ENCODE data around the gene OR10H3. TPM values are rescaled to one million over a fixed set of nuclear protein-coding genes. Genes with fewer than 3 reads are reported as not detected.

OR10H3 gene, protein sequence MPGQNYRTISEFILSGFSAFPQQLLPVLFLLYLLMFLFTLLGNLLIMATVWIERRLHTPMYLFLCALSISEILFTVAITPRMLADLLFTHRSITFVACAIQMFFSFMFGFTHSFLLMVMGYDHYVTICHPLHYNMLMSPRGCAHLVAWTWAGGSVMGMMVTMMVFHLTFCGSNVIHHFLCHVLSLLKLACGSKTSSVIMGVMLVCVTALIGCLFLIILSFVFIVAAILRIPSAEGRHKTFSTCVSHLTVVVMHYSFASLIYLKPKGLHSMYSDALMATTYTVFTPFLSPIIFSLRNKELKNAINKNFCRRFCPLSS
- total RNA-seq, result not detected in 2 replicates

DNA sequence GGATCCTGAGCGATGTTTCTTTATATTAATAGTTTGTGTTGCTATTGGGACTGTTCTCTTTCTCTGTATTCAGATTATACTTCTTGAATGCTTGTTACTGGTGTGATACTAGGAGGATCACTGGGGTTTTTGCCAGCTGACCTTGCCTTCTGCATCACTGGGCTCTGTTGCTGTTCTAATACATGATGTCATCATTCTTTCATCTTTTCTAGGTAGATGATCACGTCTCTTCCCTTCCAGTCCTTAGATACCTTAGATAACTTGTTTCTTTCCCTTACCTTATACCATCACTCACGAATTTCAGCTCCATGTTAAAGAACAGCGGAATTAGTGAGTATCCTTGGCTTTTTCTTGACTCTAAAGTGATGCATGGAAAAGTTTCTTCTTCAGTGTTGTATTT, at the start of gene OR10H3:
Gene OR10H3, plus strand, starts transcription at position 264 of the 400 bp plus-strand sequence. CDS start 3,408 bp downstream, outside the sequence.

DNA sequence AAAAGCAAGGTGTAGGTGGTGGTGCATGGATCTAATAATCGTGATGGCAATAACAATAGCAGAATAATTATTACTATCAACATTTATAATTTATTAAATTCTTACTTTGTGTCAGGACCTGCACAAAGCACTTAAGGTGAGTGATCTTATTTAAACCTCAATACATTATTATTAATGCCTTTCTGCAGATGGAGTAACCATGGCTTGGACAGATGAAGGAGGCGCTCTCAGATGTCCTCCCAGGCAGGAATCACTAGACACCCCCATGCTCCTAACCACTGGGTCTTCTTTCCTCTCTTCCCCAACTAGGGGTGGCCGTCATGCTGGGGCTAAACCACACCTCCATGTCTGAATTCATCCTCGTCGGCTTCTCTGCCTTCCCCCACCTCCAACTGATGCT, 10.1 kb upstream of the OR10H3 start, which contains the start of gene OR10H2:
Gene OR10H2, plus strand, starts transcription at position 301 of the 400 bp plus-strand sequence. Its CDS starts 20 bp downstream, at position 321.

DNA sequence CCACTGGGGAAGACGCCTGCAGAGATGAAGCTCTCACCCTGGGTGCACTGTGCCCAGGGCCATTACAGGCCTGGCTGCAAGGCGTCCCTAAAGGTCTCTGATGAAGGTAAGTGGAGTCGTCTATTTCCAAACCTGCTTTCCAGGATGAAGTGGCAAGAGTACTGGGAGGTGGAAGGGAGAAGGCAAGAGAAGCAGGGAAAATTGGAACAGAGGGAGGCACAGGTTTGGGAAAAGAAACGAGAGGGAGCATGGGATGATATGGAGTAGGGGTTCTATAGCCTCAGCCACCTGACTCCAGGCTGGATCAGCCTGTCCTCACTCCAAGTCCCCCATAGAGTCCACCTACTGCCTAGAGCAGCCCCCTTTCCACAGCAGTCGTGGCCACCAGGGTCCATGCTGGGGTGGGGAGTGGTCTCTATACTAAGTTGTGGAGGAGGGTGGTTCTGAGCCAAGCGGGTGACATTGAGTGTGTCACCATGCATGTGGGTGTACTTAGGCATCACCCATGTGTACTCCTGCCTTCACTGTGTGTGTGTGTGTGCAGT, 49.9 kb downstream of the OR10H3 start, which contains the start of gene OR10H5:
Gene OR10H5, plus strand, starts transcription at position 51 of the 545 bp plus-strand sequence. CDS start 6,388 bp downstream, outside the sequence.

Other genes starting within 250 kb of the OR10H3 start
- gene CYP4F22, start 229.5 kb upstream of the OR10H3 start, total RNA-seq, result not detected in 2 replicates
- not detected in 2 replicates for gene CYP4F8, start 122.8 kb upstream of the OR10H3 start, total RNA-seq
- gene CYP4F3, start 97.1 kb upstream of the OR10H3 start, total RNA-seq, result not detected in 2 replicates
- gene CYP4F12, start 64.9 kb upstream of the OR10H3 start, total RNA-seq, result not detected in 2 replicates
- not detected in 2 replicates for gene OR10H2, start 10.0 kb upstream of the OR10H3 start, total RNA-seq
- gene OR10H5, start 49.7 kb downstream of the OR10H3 start, total RNA-seq, result not detected in 2 replicates
- under 0.01 TPM in 1 of 2 replicates, not detected in the other for gene OR10H1, start 77.7 kb downstream of the OR10H3 start, total RNA-seq
- not detected in 2 replicates for gene CYP4F2, start 160.1 kb downstream of the OR10H3 start, total RNA-seq
- not detected in 2 replicates for gene CYP4F11, start 196.5 kb downstream of the OR10H3 start, total RNA-seq
- not detected in 2 replicates for gene OR10H4, start 211.0 kb downstream of the OR10H3 start, total RNA-seq

Measured in smooth muscle cell of trachea (primary cell).